Mucosa of descending colon (tissue), 3 donors: ENCODE measurements around the gene ZNF526. TPM values are rescaled to one million over a fixed set of nuclear protein-coding genes. Genes with fewer than 3 reads are reported as not detected.

ENCODE experiments used
- ATAC-seq: fragments of 200-7000 bp; cut with Tn5 transposase; one replicate; pipeline ENCODE4 v1.9.1; 2020; ENCODE audit warnings: mild to moderate bottlenecking, moderate library complexity
- DNase-seq, 3 donors: peaks; one replicate each; pipeline ENCODE4 v3.0.0-alpha.2; 2020
- H3K36me3 ChIP-seq: fragments of 200-600 bp; one replicate; pipeline ENCODE4 v1.8.0; 2021; ENCODE audit warnings: low read depth, mild to moderate bottlenecking
- H3K4me1 ChIP-seq: fragments of 200-600 bp; one replicate; pipeline ENCODE4 v1.8.0; 2021; ENCODE audit warnings: low read depth, mild to moderate bottlenecking
- H3K4me3 ChIP-seq: fragments of 200-600 bp; one replicate; pipeline ENCODE4 v1.8.0; 2021; ENCODE audit warnings: mild to moderate bottlenecking
- H3K9me3 ChIP-seq: fragments of 200-600 bp; one replicate; pipeline ENCODE4 v1.8.0; 2021; ENCODE audit warnings: mild to moderate bottlenecking
- CTCF ChIP-seq: fragments of 200-600 bp; IDR thresholded peaks from one replicate; pipeline ENCODE4 v1.8.0; 2022; ENCODE audit warnings: antibody characterized with exemption, mild to moderate bottlenecking
- intact Hi-C, 2 donors: fragments of 100-400 bp; cut with DNase I in 1 of 2; cut with micrococcal nuclease in 1 of 2; formaldehyde crosslinking; loops; one replicate each; pipeline versions ENCODE4 v1.11.0 to v1.11.1; 2022; cut with DNase I, micrococcal nuclease
- total RNA-seq, 3 donors: library from RNA; stranded (reverse); fragmentation: NEBNext Ultra II Directional in 2 of 3; extraction: Animal tissue kit (Norgen Biotek cat#: 25700) in 2 of 3; gene quantifications; one replicate each; pipeline versions ENCODE4 v1.2.1 to v1.2.4, GENCODE V29; 2021 to 2023
- donor health status: DM: no; HTN: no; CAD: no; lungs with moderate emphysema.
- donor health status: DM: no; HTN: no; CAD: no.
- donor health status: DM: no; HTN: yes; CAD: no.

The ZNF526 gene
- total RNA-seq, 3 donors from 2014 or later = 9.9 to 13.4 (median 10.4) TPM

- DNase-seq (no peak), ATAC-seq (no peak)
- Histone ChIP-seq H3K9me3 (no peaks in the 10 kb centered on the region), H3K4me1 (peaks cover 30% of the 10 kb centered on the region), H3K4me3 (peak overlapping the region; percentile 63), H3K36me3 (no peaks in the 10 kb centered on the region)
- no peak for TF ChIP-seq CTCF
- intact Hi-C loops = no loop called here
These were observed 612 bp downstream of the ZNF526 start for GRCh38 chr19:42220751-42221097.

DNA sequence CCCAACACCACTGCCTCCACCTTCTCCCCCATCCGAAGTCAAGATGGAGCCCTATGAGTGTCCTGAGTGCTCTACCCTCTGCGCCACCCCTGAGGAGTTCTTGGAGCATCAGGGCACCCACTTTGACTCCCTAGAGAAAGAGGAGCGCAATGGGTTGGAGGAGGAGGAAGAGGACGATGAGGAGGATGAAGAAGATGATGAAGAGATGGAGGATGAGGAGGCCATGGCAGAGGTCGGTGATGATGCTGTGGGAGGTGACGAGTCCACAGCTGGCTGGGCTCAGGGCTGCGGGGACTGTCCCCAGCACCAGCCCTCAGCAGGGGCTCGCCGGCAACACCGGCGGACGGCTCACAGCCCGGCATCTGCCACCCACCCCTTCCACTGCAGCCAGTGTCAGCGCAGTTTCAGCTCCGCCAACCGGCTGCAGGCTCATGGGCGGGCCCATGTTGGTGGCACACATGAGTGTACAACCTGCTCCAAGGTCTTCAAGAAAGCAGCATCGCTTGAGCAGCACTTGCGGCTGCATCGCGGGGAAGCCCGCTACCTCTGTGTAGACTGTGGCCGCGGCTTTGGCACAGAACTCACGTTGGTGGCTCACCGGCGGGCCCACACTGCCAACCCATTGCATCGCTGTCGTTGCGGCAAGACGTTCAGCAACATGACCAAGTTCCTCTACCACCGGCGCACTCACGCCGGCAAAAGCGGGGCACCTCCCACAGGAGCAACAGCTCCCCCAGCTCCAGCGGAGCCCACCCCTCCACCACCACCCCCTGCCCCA lies 5.0 kb downstream of the ZNF526 start:
- Histone ChIP-seq H3K36me3 (no peaks in the 10 kb centered on the region), H3K4me1 (peaks cover 8% of the 10 kb centered on the region), H3K9me3 (no peaks in the 10 kb centered on the region), H3K4me3 (no peak overlapping the region)
- TF ChIP-seq CTCF = no peak
- ATAC-seq (no peak), DNase-seq (no peak)
- intact Hi-C loops = no loop called here

GRCh38 chr19:42225718-42226292 lies 5.7 kb downstream of the ZNF526 start:
- DNase-seq (no peak), ATAC-seq (no peak)
- H3K36me3 ChIP-seq = no peaks in the 10 kb centered on the region
- H3K4me3 ChIP-seq = no peak overlapping the region
- no peaks in the 10 kb centered on the region for H3K9me3 ChIP-seq
- intact Hi-C loops = no loop called here
- H3K4me1 ChIP-seq = peaks cover 6% of the 10 kb centered on the region
- TF ChIP-seq CTCF = no peak

DNA sequence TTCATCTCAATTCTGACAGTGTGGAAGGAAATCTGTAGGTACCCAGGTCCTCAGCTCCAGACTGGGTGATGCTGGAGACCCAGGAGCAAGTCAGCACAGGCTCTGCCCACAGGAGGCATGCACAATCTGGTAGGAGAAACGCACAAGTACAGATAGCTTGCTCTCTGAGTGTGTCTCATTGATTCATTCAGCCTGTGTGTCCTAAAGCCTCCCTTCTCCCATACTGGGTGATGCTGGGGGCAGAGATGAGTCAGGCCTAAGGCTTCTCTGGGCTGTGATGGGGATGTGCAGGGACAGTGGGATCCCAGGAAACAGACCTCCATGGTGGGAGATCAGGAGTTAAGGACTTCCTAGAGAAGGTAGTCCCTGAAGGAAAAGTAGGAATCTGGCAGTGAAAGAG lies 6.8 kb downstream of the ZNF526 start:
- intact Hi-C loops = no loop called here
- H3K4me1 ChIP-seq = no peaks in the 10 kb centered on the region
- DNase-seq (no peak), ATAC-seq (no peak)
- H3K4me3 ChIP-seq = no peak overlapping the region
- no peak for TF ChIP-seq CTCF
- no peaks in the 10 kb centered on the region for H3K9me3 ChIP-seq
- H3K36me3 ChIP-seq = no peaks in the 10 kb centered on the region

DNA sequence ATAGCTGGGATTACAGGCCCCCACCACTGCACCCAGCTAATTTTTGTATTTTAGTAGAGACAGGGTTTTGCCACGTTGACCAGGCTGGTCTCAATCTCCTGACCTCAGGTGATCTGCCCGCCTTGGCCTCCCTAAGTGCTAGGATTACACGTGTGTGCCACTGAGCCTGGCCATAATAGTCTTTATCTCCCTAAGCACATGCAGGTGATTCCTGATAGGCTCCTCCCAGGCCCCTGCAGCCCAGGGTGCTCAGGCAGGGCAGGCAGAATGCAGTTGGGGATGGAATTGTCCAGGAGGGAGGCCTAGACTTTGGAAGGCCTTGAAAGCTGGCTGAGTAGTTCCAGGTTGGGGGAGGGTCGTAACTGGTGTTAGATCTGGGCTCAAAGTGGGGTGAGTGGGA lies 8.5 kb downstream of the ZNF526 start:
- Histone ChIP-seq H3K4me3 (no peak overlapping the region), H3K9me3 (no peaks in the 10 kb centered on the region), H3K36me3 (no peaks in the 10 kb centered on the region), H3K4me1 (peaks cover 4% of the 10 kb centered on the region)
- DNase-seq = no peak
- TF ChIP-seq CTCF = no peak
- no peak for ATAC-seq
- intact Hi-C loops = no loop called here
